Measurements from ENCODE around the gene ADAM33. TPM values are rescaled to one million over a fixed set of nuclear protein-coding genes. Genes with fewer than 3 reads are reported as not detected.

Gene ADAM33
- total RNA-seq, 1 experiment from 2014 or later: not detected

DNA sequence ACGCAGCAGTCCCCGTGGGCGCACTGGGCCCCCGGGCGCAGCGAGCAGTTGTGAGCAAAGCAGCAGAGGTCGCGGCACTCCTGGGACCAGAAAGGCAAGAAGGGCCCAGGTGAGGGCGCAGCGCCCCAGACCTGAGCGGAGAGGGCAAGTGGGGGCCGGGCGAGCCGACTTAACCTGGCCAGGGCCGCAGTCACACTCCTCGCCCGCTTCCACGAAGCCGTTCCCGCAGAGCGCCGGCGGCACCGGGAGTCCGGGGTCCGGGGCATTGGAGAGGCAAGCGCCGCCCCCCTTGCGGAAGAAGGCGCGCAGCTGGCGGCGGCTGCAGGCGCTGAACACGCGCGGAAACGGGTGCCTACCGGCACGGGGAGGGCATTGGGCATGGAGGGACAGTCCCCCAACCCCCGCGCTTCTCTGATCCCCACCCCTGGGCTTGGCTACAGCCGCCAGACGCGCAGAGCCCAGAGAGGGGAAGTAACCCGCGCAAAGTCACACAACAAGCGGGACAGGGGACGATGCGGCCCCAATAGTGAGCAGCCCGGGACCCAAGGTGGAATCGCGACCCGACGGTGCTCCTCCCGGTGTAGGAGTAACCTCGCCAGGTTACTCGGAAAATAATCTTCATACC, 9.2 kb downstream of the ADAM33 start:
- Histone ChIP-seq H3K9me3 (ENCODE audit: control insufficient read depth in 1 of 2, insufficient read depth in 1 of 2, low read depth in 1 of 2, low read length in 2 of 2) (no peaks in the 10 kb centered on the region), H3K79me2 (ENCODE audit: insufficient read depth, low read length) (no peaks in the 10 kb centered on the region), H3K4me2 (ENCODE audit: low read length) (no peak overlapping the region), H3K4me3 (replicated peaks in 1 of 2; ENCODE audit: low read depth in 1 of 2, low read length in 2 of 2) (no peak overlapping the region), H3K27me3 (ENCODE audit: insufficient read depth, low read length) (peaks cover 5% of the 10 kb centered on the region; the same call in 1 of the 2 replicates), H3K9ac (ENCODE audit: low read length) (no peak overlapping the region), H4K20me1 (ENCODE audit: insufficient read depth) (no peaks in the 10 kb centered on the region), H3K9me2 (ENCODE audit: insufficient read depth) (no peaks in the 10 kb centered on the region), H3K4me1 (ENCODE audit: control insufficient read depth in 1 of 2, insufficient read depth in 2 of 2, low read length in 2 of 2) (peaks cover 2 to 9% of the 10 kb centered on the region in 2 experiments; a peak in 2 of 4 replicates), H3K27ac (ENCODE audit: low read depth, low read length) (no peak overlapping the region), H3K36me3 (ENCODE audit: control insufficient read depth in 1 of 2, insufficient read depth in 2 of 2, low read length in 2 of 2) (no peaks in the 10 kb centered on the region), H2AFZ (ENCODE audit: low read depth, low read length, poor library complexity, severe bottlenecking) (no peak overlapping the region)
- ChIA-PET RAD21 (ENCODE audit: low non-redundant PET in 1 of 2, low total read pairs in 2 of 2, uncharacterized antibody in 2 of 2, unreplicated experiment in 2 of 2) (no interaction called here), CTCF (no interaction called here), POLR2A (no interaction called here)
- no peak for DNase-seq (ENCODE audit: low read depth, low spot score)
- TF ChIP-seq, protein P1, sequence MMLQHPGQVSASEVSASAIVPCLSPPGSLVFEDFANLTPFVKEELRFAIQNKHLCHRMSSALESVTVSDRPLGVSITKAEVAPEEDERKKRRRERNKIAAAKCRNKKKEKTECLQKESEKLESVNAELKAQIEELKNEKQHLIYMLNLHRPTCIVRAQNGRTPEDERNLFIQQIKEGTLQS (IDR thresholded peaks at IDR 0.05): no peak
- TF ChIP-seq YY1 (IDR thresholded peaks at IDR 0.05; ENCODE audit: extremely low read depth, insufficient replicate concordance, low read depth, low read length): no peak
- no peak for TF ChIP-seq EGR1 (IDR thresholded peaks at IDR 0.05; ENCODE audit: low read depth)
- TF ChIP-seq POLR2A (IDR thresholded peaks at IDR 0.05; ENCODE audit: borderline replicate concordance, extremely low read depth, insufficient read depth, insufficient read length): no peak
- no peak for TF ChIP-seq FOSL1 (IDR thresholded peaks at IDR 0.05; ENCODE audit: low read depth)
- TF ChIP-seq SRF (IDR thresholded peaks at IDR 0.05; ENCODE audit: low read depth): no peak
- TF ChIP-seq SIN3A (IDR thresholded peaks at IDR 0.05; ENCODE audit: low read depth): no peak
- TF ChIP-seq, protein P2, sequence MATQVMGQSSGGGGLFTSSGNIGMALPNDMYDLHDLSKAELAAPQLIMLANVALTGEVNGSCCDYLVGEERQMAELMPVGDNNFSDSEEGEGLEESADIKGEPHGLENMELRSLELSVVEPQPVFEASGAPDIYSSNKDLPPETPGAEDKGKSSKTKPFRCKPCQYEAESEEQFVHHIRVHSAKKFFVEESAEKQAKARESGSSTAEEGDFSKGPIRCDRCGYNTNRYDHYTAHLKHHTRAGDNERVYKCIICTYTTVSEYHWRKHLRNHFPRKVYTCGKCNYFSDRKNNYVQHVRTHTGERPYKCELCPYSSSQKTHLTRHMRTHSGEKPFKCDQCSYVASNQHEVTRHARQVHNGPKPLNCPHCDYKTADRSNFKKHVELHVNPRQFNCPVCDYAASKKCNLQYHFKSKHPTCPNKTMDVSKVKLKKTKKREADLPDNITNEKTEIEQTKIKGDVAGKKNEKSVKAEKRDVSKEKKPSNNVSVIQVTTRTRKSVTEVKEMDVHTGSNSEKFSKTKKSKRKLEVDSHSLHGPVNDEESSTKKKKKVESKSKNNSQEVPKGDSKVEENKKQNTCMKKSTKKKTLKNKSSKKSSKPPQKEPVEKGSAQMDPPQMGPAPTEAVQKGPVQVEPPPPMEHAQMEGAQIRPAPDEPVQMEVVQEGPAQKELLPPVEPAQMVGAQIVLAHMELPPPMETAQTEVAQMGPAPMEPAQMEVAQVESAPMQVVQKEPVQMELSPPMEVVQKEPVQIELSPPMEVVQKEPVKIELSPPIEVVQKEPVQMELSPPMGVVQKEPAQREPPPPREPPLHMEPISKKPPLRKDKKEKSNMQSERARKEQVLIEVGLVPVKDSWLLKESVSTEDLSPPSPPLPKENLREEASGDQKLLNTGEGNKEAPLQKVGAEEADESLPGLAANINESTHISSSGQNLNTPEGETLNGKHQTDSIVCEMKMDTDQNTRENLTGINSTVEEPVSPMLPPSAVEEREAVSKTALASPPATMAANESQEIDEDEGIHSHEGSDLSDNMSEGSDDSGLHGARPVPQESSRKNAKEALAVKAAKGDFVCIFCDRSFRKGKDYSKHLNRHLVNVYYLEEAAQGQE (IDR thresholded peaks at IDR 0.05; ENCODE audit: low read depth): no peak
- TF ChIP-seq ZFX (IDR thresholded peaks at IDR 0.05): no peak
- TF ChIP-seq SP1 (IDR thresholded peaks at IDR 0.05; ENCODE audit: low read depth): no peak
- no peak for TF ChIP-seq EZH2 (IDR thresholded peaks at IDR 0.05)
- TF ChIP-seq, protein P3, sequence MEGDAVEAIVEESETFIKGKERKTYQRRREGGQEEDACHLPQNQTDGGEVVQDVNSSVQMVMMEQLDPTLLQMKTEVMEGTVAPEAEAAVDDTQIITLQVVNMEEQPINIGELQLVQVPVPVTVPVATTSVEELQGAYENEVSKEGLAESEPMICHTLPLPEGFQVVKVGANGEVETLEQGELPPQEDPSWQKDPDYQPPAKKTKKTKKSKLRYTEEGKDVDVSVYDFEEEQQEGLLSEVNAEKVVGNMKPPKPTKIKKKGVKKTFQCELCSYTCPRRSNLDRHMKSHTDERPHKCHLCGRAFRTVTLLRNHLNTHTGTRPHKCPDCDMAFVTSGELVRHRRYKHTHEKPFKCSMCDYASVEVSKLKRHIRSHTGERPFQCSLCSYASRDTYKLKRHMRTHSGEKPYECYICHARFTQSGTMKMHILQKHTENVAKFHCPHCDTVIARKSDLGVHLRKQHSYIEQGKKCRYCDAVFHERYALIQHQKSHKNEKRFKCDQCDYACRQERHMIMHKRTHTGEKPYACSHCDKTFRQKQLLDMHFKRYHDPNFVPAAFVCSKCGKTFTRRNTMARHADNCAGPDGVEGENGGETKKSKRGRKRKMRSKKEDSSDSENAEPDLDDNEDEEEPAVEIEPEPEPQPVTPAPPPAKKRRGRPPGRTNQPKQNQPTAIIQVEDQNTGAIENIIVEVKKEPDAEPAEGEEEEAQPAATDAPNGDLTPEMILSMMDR (IDR thresholded peaks at IDR 0.05 in 2 of 3, conservative IDR thresholded peaks at IDR 0.05 in 1 of 3; ENCODE audit: borderline replicate concordance in 1 of 3, insufficient read depth in 1 of 3, low read depth in 2 of 3, low read length in 2 of 3): no peak
- TF ChIP-seq EZH2phosphoT487 (IDR thresholded peaks at IDR 0.05; ENCODE audit: borderline replicate concordance): no peak
- no peak for TF ChIP-seq CBX3 (IDR thresholded peaks at IDR 0.05; ENCODE audit: low read depth)
- TF ChIP-seq RAD21 (IDR thresholded peaks at IDR 0.05; ENCODE audit: low read depth): no peak
- no peak for ATAC-seq
- intact Hi-C loops (cut with micrococcal nuclease): no loop called here
- no TSS peak for BruUV-seq (replicated peaks)

Data from HCT116 (cell line).